COLO668 (cell line): Measurements from ENCODE around the gene RPS6KA5.
"Not testable (repeated sequence)": the region's sequence is repeated elsewhere in the genome, so short reads cannot be mapped to it uniquely, and the experiment has no call there.

Source experiments
- DNase-seq: peaks from one replicate; lab custom pipeline; 2025; ENCODE audit not compliant: unreplicated experiment; lab: John Stamatoyannopoulos, UW

The RPS6KA5 gene

GRCh38 chr14:90839024-90839888 is 221.2 kb downstream of the RPS6KA5 start:
- no peak for DNase-seq

GRCh38 chr14:90838531-90838930 is 221.9 kb downstream of the RPS6KA5 start:
- not testable (repeated sequence) for DNase-seq

- no peak for DNase-seq
These were observed 223.1 kb downstream of the RPS6KA5 start for GRCh38 chr14:90837355-90837754.

- no peak for DNase-seq
These were observed 223.8 kb downstream of the RPS6KA5 start for GRCh38 chr14:90836692-90837063.

- no peak for DNase-seq
These were observed 228.6 kb downstream of the RPS6KA5 start for GRCh38 chr14:90831821-90832220.

GRCh38 chr14:90830931-90831701 is 229.3 kb downstream of the RPS6KA5 start:
- no peak for DNase-seq

GRCh38 chr14:90829677-90830076 is 230.8 kb downstream of the RPS6KA5 start:
- DNase-seq = no peak

GRCh38 chr14:90828642-90829487 is 231.6 kb downstream of the RPS6KA5 start:
- no peak for DNase-seq

GRCh38 chr14:90827919-90828610 is 232.4 kb downstream of the RPS6KA5 start:
- DNase-seq = peak; percentile 97

- DNase-seq = not testable (repeated sequence)
These were observed 236.9 kb downstream of the RPS6KA5 start for GRCh38 chr14:90823542-90823941.

- DNase-seq = peak; percentile 52
These were observed 239.5 kb downstream of the RPS6KA5 start for GRCh38 chr14:90820958-90821357.

GRCh38 chr14:90819734-90820393 is 240.6 kb downstream of the RPS6KA5 start:
- no peak for DNase-seq

- no peak for DNase-seq
These were observed 241.7 kb downstream of the RPS6KA5 start for GRCh38 chr14:90818715-90819114.

GRCh38 chr14:90816681-90817436 is 243.6 kb downstream of the RPS6KA5 start:
- DNase-seq = no peak

- peak; percentile 74 for DNase-seq
These were observed 244.4 kb downstream of the RPS6KA5 start, which contains the start of gene TTC7B for GRCh38 chr14:90815822-90816662. Gene TTC7B (minus strand): TSS chr14:90816430. CDS start chr14:90816295, 135 bp downstream.

GRCh38 chr14:90815572-90815821 is 244.9 kb downstream of the RPS6KA5 start:
- DNase-seq = no peak

- no peak for DNase-seq
These were observed 245.5 kb downstream of the RPS6KA5 start for GRCh38 chr14:90814806-90815571.

- no peak for DNase-seq
These were observed 247.0 kb downstream of the RPS6KA5 start for GRCh38 chr14:90813442-90813841.
